Osteocyte (in vitro differentiated cells): ENCODE results near the gene LRR1. TPM values are rescaled to one million over a fixed set of nuclear protein-coding genes. Genes with fewer than 3 reads are reported as not detected.
A peak's percentile ranks its signal among the peaks of the same experiment; 100 is the strongest.

Source experiments
- DNase-seq: peaks from one replicate; pipeline ENCODE4 v3.0.0; 2021; ENCODE audit warnings: mixed read lengths; ENCODE audit not compliant: unreplicated experiment; ENCODE audit errors: extremely low spot score
- H3K27ac Mint-ChIP-seq: one replicate; pipeline ENCODE4 v1.8.0; 2021; ENCODE audit warnings: mild to moderate bottlenecking, mixed read lengths; ENCODE audit not compliant: unreplicated experiment
- H3K27me3 Mint-ChIP-seq: one replicate; pipeline ENCODE4 v1.8.0; 2021; ENCODE audit warnings: mixed read lengths; ENCODE audit not compliant: unreplicated experiment
- H3K36me3 Mint-ChIP-seq: one replicate; pipeline ENCODE4 v1.8.0; 2021; ENCODE audit warnings: mixed read lengths; ENCODE audit not compliant: unreplicated experiment
- H3K4me1 Mint-ChIP-seq: one replicate; pipeline ENCODE4 v1.8.0; 2021; ENCODE audit warnings: mixed read lengths; ENCODE audit not compliant: unreplicated experiment
- H3K4me3 Mint-ChIP-seq: one replicate; pipeline ENCODE4 v1.8.0; 2021; ENCODE audit warnings: mild to moderate bottlenecking, moderate library complexity, mixed read lengths; ENCODE audit not compliant: unreplicated experiment
- H3K9me3 Mint-ChIP-seq: one replicate; pipeline ENCODE4 v1.8.0; 2021; ENCODE audit warnings: mixed read lengths; ENCODE audit not compliant: unreplicated experiment
- CTCF ChIP-seq: fragments of 200-600 bp; sonication (generic); IDR thresholded peaks from 2 replicates; pipeline ENCODE4 v1.5.0; 2021; ENCODE audit warnings: antibody characterized with exemption, mild to moderate bottlenecking, moderate library complexity
- total RNA-seq: library from RNA; stranded (reverse); gene quantifications from 2 replicates; pipeline ENCODE4 v1.2.1, GENCODE V29; 2021

LRR1 gene
- total RNA-seq, 1 donor from 2014 or later: 7.4 TPM

DNA sequence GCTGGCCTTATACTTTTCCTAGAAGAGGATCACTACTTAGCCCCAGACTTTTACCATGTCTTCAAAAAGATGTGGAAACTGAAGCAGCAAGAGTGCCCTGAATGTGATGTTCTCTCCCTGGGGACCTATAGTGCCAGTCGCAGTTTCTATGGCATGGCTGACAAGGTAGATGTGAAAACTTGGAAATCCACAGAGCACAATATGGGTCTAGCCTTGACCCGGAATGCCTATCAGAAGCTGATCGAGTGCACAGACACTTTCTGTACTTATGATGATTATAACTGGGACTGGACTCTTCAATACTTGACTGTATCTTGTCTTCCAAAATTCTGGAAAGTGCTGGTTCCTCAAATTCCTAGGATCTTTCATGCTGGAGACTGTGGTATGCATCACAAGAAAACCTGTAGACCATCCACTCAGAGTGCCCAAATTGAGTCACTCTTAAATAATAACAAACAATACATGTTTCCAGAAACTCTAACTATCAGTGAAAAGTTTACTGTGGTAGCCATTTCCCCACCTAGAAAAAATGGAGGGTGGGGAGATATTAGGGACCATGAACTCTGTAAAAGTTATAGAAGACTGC, 23.4 kb downstream of the LRR1 start:
- H3K9me3 Mint-ChIP-seq: no peaks in the 10 kb centered on the region
- TF ChIP-seq CTCF: no peak
- peaks cover 51% of the 10 kb centered on the region for H3K4me1 Mint-ChIP-seq
- DNase-seq: no peak
- peak overlapping the region; percentile 98 for H3K4me3 Mint-ChIP-seq
- H3K27ac Mint-ChIP-seq: peak overlapping the region; percentile 98
- no peaks in the 10 kb centered on the region for H3K27me3 Mint-ChIP-seq
- H3K36me3 Mint-ChIP-seq: peaks cover 25% of the 10 kb centered on the region

GRCh38 chr14:49623387-49623786, 24.6 kb downstream of the LRR1 start:
- TF ChIP-seq CTCF: no peak
- DNase-seq: no peak
- H3K4me1 Mint-ChIP-seq: peaks cover 53% of the 10 kb centered on the region
- peak overlapping the region; percentile 98 for H3K4me3 Mint-ChIP-seq
- H3K9me3 Mint-ChIP-seq: no peaks in the 10 kb centered on the region
- peaks cover 19% of the 10 kb centered on the region for H3K36me3 Mint-ChIP-seq
- H3K27ac Mint-ChIP-seq: no peak overlapping the region
- no peaks in the 10 kb centered on the region for H3K27me3 Mint-ChIP-seq

GRCh38 chr14:49623941-49624839, 25.4 kb downstream of the LRR1 start:
- no peak overlapping the region for H3K27ac Mint-ChIP-seq
- H3K4me3 Mint-ChIP-seq: no peak overlapping the region
- TF ChIP-seq CTCF: no peak
- peaks cover 50% of the 10 kb centered on the region for H3K4me1 Mint-ChIP-seq
- H3K27me3 Mint-ChIP-seq: no peaks in the 10 kb centered on the region
- no peak for DNase-seq
- H3K36me3 Mint-ChIP-seq: peaks cover 14% of the 10 kb centered on the region
- no peaks in the 10 kb centered on the region for H3K9me3 Mint-ChIP-seq

- Mint-ChIP-seq H3K36me3 (peaks cover 17% of the 10 kb centered on the region), H3K4me3 (peak overlapping the region; percentile 96), H3K27me3 (no peaks in the 10 kb centered on the region), H3K27ac (peak overlapping the region; percentile 91), H3K4me1 (peaks cover 46% of the 10 kb centered on the region), H3K9me3 (no peaks in the 10 kb centered on the region)
- TF ChIP-seq CTCF: peak; percentile 90
- peak; percentile 98 for DNase-seq
These were observed 35.2 kb downstream of the LRR1 start for GRCh38 chr14:49633640-49634546.
